ENCODE measurements around the gene MPG.

DNA sequence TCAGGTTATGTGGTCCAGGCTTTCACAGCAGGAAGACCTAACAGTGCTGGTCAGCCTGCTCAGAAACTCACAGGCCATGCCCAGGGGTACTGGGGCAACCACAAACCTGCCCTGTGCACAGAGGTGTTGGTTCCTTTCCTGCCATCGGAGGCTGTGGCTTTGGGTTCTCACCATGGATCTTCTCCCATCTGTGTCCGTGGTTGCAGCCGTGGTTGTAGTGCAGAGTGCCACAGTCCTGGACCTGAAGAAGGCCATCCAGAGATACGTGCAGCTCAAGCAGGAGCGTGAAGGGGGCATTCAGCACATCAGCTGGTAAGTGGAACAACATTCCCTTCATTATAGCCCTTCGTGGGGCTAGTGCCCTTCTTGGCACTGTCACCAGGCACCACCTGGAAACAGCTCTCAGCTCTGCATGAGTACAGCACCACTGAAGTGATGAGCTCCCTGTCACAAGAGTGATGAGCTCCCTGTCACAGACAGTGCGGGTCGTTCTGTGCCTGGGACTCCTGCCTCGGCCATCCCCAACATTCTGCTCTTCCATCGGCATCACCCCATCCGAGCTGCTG lies 22.4 kb upstream of the MPG start:
- TF ChIP-seq, protein P1, sequence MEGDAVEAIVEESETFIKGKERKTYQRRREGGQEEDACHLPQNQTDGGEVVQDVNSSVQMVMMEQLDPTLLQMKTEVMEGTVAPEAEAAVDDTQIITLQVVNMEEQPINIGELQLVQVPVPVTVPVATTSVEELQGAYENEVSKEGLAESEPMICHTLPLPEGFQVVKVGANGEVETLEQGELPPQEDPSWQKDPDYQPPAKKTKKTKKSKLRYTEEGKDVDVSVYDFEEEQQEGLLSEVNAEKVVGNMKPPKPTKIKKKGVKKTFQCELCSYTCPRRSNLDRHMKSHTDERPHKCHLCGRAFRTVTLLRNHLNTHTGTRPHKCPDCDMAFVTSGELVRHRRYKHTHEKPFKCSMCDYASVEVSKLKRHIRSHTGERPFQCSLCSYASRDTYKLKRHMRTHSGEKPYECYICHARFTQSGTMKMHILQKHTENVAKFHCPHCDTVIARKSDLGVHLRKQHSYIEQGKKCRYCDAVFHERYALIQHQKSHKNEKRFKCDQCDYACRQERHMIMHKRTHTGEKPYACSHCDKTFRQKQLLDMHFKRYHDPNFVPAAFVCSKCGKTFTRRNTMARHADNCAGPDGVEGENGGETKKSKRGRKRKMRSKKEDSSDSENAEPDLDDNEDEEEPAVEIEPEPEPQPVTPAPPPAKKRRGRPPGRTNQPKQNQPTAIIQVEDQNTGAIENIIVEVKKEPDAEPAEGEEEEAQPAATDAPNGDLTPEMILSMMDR (IDR thresholded peaks at IDR 0.05; ENCODE audit: control extremely low read depth in 1 of 3, insufficient read depth in 1 of 3, low read depth in 1 of 3, low read length in 3 of 3) = no peak
- no peak for TF ChIP-seq SRF (IDR thresholded peaks at IDR 0.05; ENCODE audit: low read depth, low read length)
- no peak for TF ChIP-seq CBX5 (IDR thresholded peaks at IDR 0.05; ENCODE audit: low read depth, low read length)
- TF ChIP-seq, protein P2, sequence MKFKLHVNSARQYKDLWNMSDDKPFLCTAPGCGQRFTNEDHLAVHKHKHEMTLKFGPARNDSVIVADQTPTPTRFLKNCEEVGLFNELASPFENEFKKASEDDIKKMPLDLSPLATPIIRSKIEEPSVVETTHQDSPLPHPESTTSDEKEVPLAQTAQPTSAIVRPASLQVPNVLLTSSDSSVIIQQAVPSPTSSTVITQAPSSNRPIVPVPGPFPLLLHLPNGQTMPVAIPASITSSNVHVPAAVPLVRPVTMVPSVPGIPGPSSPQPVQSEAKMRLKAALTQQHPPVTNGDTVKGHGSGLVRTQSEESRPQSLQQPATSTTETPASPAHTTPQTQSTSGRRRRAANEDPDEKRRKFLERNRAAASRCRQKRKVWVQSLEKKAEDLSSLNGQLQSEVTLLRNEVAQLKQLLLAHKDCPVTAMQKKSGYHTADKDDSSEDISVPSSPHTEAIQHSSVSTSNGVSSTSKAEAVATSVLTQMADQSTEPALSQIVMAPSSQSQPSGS (IDR thresholded peaks at IDR 0.05; ENCODE audit: low read length) = no peak
- TF ChIP-seq POLR2AphosphoS5 (IDR thresholded peaks at IDR 0.05; ENCODE audit: low read depth, low read length) = no peak
- no peak for TF ChIP-seq JUND (IDR thresholded peaks at IDR 0.05; ENCODE audit: low read length)
- no peak for TF ChIP-seq EZH2 (IDR thresholded peaks at IDR 0.05; ENCODE audit: low read depth, low read length, severe bottlenecking)
- TF ChIP-seq POLR2A (IDR thresholded peaks at IDR 0.05; ENCODE audit: control extremely low read depth in 1 of 2, low read depth in 2 of 2, low read length in 2 of 2) = no peak
- no peak for TF ChIP-seq BRCA1 (IDR thresholded peaks at IDR 0.05; ENCODE audit: low read depth, low read length)
- TF ChIP-seq GTF2F1 (IDR thresholded peaks at IDR 0.05; ENCODE audit: borderline replicate concordance, low read depth, low read length) = no peak
- no peak for TF ChIP-seq RXRA (IDR thresholded peaks at IDR 0.05; ENCODE audit: insufficient read depth, low read depth, low read length)
- no peak for TF ChIP-seq SP1 (IDR thresholded peaks at IDR 0.05; ENCODE audit: low read depth, low read length)

Measured in H1 (cell line).